T-helper 2 cell treated with Interferon-gamma antibody and Interleukin-4, amounts not matched to agents 5 μg/mL and 100 μg/mL, for 36 hours (primary cell): Measurements from ENCODE around the gene PBOV1.

Experiments
- DNase-seq: peaks from one replicate; pipeline ENCODE4 v3.0.0; 2021; ENCODE audit warnings: low spot score
- H3K27ac Mint-ChIP-seq: one replicate; pipeline ENCODE4 v1.8.0; 2021; ENCODE audit warnings: mild to moderate bottlenecking, mixed read lengths
- H3K27me3 Mint-ChIP-seq: one replicate; pipeline ENCODE4 v1.8.0; 2021; ENCODE audit warnings: low read depth, mixed read lengths
- H3K36me3 Mint-ChIP-seq: one replicate; pipeline ENCODE4 v1.8.0; 2021; ENCODE audit warnings: low read depth, mixed read lengths
- H3K4me1 Mint-ChIP-seq: one replicate; pipeline ENCODE4 v1.8.0; 2021; ENCODE audit warnings: low read depth, mixed read lengths
- H3K4me3 Mint-ChIP-seq: one replicate; pipeline ENCODE4 v1.8.0; 2022; ENCODE audit warnings: mild to moderate bottlenecking, moderate library complexity, mixed read lengths
- H3K9me3 Mint-ChIP-seq: one replicate; pipeline ENCODE4 v1.8.0; 2021; ENCODE audit warnings: mixed read lengths

PBOV1 gene

DNA sequence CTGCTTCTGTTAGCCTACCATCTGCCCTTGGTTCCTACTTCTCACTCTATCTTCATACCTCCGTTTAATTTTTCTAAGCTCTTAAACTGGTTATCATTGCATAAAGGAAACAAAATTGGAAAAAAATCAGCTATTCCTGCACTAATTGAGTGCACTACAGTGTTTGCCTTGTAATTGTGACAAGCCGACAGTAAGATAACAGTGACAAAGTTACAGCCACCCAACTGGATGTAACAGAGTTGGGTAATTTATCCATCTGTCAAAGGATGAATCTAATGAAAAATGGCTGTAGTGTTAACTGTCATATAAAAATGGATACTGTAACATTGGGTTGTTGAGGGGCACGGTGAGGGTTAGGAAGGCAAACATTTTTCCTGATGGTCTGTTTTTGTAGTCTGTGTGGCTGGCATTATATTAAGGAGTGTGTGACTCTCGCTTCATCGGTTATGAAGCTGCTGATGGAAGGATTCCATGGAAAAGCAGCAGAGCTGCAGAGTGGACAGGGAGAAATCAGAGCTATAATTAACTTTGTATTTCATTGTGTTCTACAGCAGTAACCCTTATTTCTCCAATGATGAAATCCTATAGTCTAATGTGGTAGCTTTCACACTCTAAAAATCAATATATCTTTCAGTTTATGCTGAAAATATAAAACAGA lies 12.7 kb downstream of the PBOV1 start:
- H3K4me1 Mint-ChIP-seq = no peaks in the 10 kb centered on the region
- H3K36me3 Mint-ChIP-seq = no peaks in the 10 kb centered on the region
- no peak overlapping the region for H3K27ac Mint-ChIP-seq
- no peak for DNase-seq
- no peak overlapping the region for H3K4me3 Mint-ChIP-seq
- H3K27me3 Mint-ChIP-seq = peaks cover 9% of the 10 kb centered on the region
- H3K9me3 Mint-ChIP-seq = no peaks in the 10 kb centered on the region

DNA sequence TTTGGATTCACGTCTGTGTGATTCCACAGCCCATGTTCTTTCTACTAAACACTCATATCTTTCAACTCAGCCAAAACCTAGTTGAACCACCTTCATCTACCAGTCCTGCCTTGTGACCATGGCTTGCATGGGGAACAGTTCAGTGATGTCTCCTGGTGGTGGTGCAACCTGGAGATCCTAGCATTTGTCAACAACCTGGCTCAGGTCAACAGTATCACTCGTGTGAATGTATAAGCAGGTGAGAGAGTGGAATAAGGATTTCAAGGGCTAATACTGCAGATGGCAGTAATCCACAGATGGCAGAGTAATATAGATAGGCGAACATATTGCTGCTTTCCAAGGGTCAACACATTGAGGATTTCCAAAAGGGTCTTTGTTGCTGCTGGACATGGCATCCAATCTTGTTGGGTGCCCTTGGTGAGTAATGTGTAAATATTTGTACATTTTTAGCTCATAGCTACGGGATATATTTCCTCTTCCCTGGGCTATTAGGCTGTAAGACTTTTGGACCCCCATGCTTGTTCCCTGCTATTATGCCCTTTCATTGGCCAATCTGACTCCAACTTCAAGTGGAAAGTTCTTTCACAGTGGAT lies 13.4 kb downstream of the PBOV1 start:
- no peak for DNase-seq
- Mint-ChIP-seq H3K4me3 (no peak overlapping the region), H3K4me1 (no peaks in the 10 kb centered on the region), H3K27me3 (peaks cover 10% of the 10 kb centered on the region), H3K36me3 (no peaks in the 10 kb centered on the region), H3K27ac (no peak overlapping the region), H3K9me3 (no peaks in the 10 kb centered on the region)

DNA sequence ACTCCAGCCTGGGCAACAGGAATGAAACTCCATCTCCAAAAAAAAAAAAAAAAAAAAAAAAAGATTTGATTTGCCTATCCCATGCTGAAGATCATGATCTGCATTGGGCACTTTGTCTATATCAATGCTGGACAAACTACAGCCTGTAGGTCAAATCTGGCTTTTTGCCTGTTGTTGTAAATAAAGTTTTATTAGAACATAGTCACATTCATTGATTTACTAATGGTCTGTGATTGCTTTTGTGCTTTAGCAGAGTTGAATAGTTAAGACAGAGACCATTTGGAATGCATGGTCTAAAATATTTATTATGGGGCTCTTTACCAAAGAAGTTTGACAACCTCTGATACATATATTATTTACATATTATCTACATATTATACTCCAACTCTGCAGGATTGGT lies 14.0 kb downstream of the PBOV1 start:
- no peak overlapping the region for H3K27ac Mint-ChIP-seq
- no peak overlapping the region for H3K4me3 Mint-ChIP-seq
- DNase-seq = no peak
- no peaks in the 10 kb centered on the region for H3K36me3 Mint-ChIP-seq
- H3K4me1 Mint-ChIP-seq = no peaks in the 10 kb centered on the region
- H3K27me3 Mint-ChIP-seq = peaks cover 10% of the 10 kb centered on the region
- no peaks in the 10 kb centered on the region for H3K9me3 Mint-ChIP-seq

DNA sequence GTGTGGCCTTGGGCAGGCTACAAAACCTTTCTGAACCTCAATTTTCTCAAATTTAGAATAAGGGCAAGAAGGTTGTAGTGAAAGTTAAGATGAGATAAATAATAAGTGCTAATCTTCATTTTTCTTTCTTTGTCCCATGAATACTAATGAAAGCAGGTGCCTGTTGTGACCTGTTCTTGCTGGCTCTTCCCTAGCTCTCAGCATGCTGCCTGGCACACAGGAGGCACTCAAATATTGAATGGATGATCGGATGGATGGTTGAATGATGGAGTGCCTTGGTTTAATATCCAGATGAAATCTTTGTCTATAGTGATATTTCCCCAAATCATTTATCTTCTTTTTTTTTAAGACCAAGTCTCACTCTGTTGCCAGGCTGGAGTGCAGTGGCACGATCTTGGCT lies 15.0 kb downstream of the PBOV1 start:
- no peak for DNase-seq
- Mint-ChIP-seq H3K27ac (no peak overlapping the region), H3K36me3 (no peaks in the 10 kb centered on the region), H3K27me3 (peaks cover 12% of the 10 kb centered on the region), H3K9me3 (no peaks in the 10 kb centered on the region), H3K4me1 (no peaks in the 10 kb centered on the region), H3K4me3 (no peak overlapping the region)

DNA sequence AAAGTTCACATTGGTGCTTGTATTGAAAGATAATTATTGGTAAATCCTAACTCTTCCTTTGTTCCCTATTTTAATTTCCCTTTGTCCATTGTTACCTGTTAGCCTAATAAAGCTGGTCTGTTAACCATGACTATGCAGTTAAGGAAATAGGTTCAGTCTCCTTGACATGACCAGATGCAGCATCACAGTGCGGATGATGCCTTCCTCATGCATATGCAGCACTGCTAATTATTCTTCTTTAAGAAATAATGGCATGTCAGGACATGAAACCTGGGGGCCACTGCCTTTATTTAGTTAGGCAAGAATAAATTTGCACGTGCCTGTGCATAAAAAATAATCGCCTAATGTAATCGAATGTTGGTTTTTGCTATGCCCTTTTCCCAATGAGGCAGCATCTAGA lies 16.5 kb downstream of the PBOV1 start:
- Mint-ChIP-seq H3K4me1 (no peaks in the 10 kb centered on the region), H3K4me3 (no peak overlapping the region), H3K27ac (no peak overlapping the region), H3K9me3 (no peaks in the 10 kb centered on the region), H3K36me3 (no peaks in the 10 kb centered on the region), H3K27me3 (peaks cover 12% of the 10 kb centered on the region)
- DNase-seq = no peak

DNA sequence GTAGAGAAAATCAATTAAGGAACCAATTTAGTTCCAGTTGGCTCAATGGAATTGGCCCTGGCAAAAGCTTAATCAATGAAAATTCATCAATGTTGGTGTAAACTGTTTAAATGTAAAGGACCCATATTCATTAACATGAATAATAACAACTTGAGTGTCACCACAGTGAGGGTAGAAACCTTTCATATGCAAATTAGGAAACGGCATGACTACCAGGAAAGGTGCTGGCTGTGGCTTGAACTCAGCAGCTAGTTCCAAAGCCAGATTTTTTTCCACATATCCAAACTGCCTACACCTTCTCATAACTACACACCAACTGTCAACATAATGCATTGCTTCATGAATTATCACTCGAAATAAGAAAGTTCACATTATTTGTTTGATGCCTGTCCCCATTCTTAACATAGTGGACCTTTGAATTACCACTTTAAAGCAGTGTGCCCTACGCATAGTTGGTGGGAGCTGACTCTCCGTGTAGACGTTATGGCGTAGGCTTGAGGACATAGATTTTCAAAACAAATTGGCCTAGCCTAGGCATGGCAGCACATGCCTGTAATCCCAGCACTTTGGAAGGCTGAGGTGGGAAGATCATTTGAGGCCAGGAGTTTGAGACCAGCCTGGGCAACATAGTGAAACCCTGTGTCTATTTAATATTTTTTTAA lies 19.7 kb downstream of the PBOV1 start:
- DNase-seq = no peak
- Mint-ChIP-seq H3K9me3 (no peaks in the 10 kb centered on the region), H3K4me1 (no peaks in the 10 kb centered on the region), H3K36me3 (no peaks in the 10 kb centered on the region), H3K27ac (no peak overlapping the region), H3K4me3 (no peak overlapping the region), H3K27me3 (peaks cover 12% of the 10 kb centered on the region)

DNA sequence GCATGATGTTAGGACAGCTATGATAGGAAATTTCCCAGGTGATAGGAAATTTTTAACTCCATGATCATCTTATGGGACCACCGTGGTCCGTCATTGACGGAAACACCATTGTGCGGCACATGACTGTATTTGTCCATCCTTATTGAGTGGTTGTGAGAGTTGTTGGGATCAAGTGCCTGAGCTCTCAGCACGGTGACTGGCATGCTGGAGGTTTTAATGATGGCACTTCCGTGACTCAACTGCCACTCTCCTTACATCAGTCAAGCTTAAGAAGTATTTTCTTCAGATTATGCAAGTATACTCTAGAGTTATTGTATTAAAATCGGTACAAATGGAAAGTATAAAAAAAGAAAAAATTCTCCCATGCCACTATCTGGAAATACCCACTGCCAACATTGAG lies 20.7 kb downstream of the PBOV1 start:
- no peak for DNase-seq
- no peaks in the 10 kb centered on the region for H3K4me1 Mint-ChIP-seq
- H3K27ac Mint-ChIP-seq = no peak overlapping the region
- no peaks in the 10 kb centered on the region for H3K36me3 Mint-ChIP-seq
- no peak overlapping the region for H3K4me3 Mint-ChIP-seq
- no peaks in the 10 kb centered on the region for H3K9me3 Mint-ChIP-seq
- peaks cover 12% of the 10 kb centered on the region for H3K27me3 Mint-ChIP-seq

DNA sequence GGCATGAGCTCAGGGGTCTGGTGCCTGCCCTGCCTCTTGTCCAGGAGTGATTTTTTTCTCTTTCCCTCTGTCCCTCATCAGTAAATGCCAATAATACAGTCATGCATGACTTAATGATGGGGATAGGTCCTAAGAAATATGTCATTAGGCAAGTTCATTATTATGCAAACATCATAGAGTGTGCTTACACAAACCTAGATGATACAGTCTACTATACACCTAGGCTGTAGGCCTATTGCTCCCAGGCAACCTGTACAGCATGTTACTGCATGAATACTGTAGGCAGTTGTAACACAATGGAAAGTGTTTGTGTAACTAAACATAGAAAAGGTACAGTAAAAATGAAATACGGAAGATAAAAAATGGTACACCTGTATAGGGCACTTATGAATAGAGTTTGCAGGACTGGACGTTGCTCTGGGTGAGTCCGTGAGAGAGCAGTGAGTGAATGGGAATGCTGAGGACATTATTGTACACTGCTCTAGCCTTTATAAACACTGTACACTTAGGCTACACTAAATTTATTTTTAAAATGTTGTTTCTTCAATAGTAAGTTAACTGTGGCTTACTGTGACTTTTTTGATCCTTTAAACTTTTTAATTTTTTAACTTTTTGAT lies 22.1 kb downstream of the PBOV1 start:
- no peak for DNase-seq
- Mint-ChIP-seq H3K4me3 (no peak overlapping the region), H3K27ac (no peak overlapping the region), H3K4me1 (no peaks in the 10 kb centered on the region), H3K9me3 (no peaks in the 10 kb centered on the region), H3K27me3 (peaks cover 12% of the 10 kb centered on the region), H3K36me3 (no peaks in the 10 kb centered on the region)

DNA sequence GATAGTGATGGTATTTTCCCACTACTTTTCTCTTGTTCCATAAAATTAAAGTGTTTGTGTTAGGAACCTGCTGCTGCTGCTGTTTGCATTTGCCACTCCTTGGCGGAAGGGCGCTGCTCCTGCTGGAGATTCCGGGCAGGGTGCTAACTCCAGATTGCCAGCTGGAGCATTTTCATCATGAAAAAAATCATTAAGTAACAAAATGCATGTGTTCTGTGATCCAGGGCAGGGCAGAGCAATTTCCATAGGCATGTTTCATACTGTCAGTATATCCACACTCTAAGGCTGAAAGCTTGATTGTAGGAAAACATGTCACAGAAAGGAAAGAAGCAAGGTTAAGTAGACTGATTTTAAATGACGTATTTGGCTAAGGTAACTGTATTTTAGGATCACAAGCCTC lies 24.0 kb downstream of the PBOV1 start:
- Mint-ChIP-seq H3K36me3 (no peaks in the 10 kb centered on the region), H3K4me1 (no peaks in the 10 kb centered on the region), H3K9me3 (no peaks in the 10 kb centered on the region), H3K27ac (no peak overlapping the region), H3K4me3 (no peak overlapping the region), H3K27me3 (peaks cover 6% of the 10 kb centered on the region)
- no peak for DNase-seq

DNA sequence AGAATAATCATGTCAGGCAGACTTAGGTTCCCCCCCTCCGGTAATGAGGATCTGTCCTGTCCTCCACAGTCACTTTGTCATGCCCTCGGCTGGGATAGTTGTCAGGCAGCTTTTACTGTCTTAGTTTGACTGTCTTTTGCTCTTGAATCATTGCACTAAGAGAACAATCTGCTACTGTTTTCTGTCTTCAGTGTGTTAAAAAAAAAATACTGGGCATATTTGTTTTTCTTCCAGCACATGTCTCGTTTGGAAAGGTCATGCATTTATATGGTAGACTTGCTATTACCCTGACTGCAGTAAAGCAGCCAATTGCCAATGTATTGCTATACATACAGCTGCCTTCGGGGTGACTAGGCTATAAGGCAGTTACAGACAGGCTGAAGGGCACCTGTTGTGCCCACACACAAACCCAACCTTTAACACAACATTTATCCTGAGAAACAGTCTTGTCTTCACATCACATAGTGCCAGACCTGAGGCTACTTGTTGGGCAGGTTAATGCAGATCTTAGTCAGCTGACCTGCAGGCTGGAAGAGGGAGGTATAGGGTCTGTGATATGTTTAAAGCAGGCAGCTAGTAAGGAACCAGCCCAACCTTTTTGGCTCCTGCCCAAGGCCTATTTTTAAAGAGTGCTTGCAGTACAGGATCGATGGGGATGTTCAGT lies 29.9 kb downstream of the PBOV1 start:
- Mint-ChIP-seq H3K4me1 (no peaks in the 10 kb centered on the region), H3K36me3 (no peaks in the 10 kb centered on the region), H3K27me3 (peaks cover 3% of the 10 kb centered on the region), H3K27ac (no peak overlapping the region), H3K4me3 (no peak overlapping the region), H3K9me3 (no peaks in the 10 kb centered on the region)
- no peak for DNase-seq

DNA sequence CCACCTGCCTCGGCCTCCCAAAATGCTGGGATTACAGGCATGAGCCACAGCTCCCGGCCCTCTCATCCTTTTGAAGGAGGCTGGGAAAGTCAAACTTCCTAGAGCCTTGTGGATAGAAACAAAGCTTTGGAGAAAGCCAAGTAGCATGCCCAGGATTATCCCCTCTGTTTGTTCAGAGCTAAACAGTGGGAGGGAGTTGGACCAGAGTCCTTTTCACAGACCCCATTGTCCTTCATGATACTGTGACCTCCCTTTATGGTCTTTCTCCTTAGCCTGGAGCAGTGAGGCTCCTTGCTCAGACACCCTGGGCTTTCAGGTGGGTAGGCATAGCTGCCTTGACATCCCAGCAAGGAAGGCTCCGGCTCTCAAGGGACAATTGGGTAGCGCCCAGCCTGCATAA lies 31.1 kb downstream of the PBOV1 start:
- DNase-seq = no peak
- no peaks in the 10 kb centered on the region for H3K4me1 Mint-ChIP-seq
- H3K27me3 Mint-ChIP-seq = peaks cover 5% of the 10 kb centered on the region
- no peak overlapping the region for H3K27ac Mint-ChIP-seq
- no peak overlapping the region for H3K4me3 Mint-ChIP-seq
- no peaks in the 10 kb centered on the region for H3K36me3 Mint-ChIP-seq
- no peaks in the 10 kb centered on the region for H3K9me3 Mint-ChIP-seq

DNA sequence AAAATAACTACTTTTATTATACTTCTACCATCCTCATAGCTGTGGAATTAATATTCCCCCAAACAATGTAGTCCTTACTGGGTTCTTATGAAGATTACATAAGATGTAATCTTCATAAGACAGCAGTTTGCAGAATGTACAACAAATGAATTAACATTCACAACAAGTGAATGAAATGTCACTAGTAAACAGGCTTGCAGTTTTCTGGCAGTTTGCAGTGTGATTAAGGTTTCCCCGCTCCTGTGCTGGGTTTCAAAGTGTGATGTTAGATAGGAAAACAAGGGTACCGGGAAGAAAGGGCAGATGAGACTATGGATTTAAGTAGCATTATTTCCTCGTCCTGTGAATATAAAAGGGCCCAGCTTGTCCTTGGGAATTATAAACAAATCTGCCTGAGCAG lies 34.1 kb downstream of the PBOV1 start:
- Mint-ChIP-seq H3K4me3 (no peak overlapping the region), H3K27ac (no peak overlapping the region), H3K27me3 (peaks cover 16% of the 10 kb centered on the region), H3K36me3 (no peaks in the 10 kb centered on the region), H3K4me1 (no peaks in the 10 kb centered on the region), H3K9me3 (no peaks in the 10 kb centered on the region)
- DNase-seq = no peak

DNA sequence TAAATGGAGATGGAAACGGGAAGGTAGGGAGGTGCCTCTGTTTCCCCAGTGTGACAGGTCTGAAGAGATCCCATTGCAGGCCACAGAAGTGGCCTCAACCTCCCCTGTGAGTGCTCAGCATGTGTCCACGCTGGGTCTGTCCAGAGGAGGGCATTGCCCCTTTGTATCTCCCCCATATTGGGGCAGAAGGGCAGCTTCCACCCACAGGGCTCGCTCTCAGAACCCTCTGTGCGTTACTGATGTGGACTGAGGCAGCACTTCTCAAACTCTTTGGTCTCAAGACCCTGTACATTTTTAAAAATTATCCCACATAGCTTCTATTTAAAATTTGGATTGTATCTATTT lies 34.5 kb downstream of the PBOV1 start:
- Mint-ChIP-seq H3K27me3 (peaks cover 16% of the 10 kb centered on the region), H3K4me3 (no peak overlapping the region), H3K9me3 (no peaks in the 10 kb centered on the region), H3K4me1 (no peaks in the 10 kb centered on the region), H3K36me3 (no peaks in the 10 kb centered on the region), H3K27ac (no peak overlapping the region)
- no peak for DNase-seq
